HG02870 (cell line): Measurements from ENCODE around the gene ZFHX3.

ENCODE experiments used
- ATAC-seq: cut with Tn5 transposase; IDR thresholded peaks from one replicate; pipeline ENCODE4 v1.9.1; 2021; ENCODE audit warnings: mild to moderate bottlenecking, moderate library complexity; ENCODE audit not compliant: unreplicated experiment

The ZFHX3 gene

GRCh38 chr16:73069581-73070262 is 21.8 kb upstream of the ZFHX3 start:
- no peak for ATAC-seq

GRCh38 chr16:73068541-73069401 is 20.8 kb upstream of the ZFHX3 start:
- no peak for ATAC-seq

GRCh38 chr16:73067671-73068540 is 20.0 kb upstream of the ZFHX3 start:
- no peak for ATAC-seq

GRCh38 chr16:73066927-73067670 is 19.2 kb upstream of the ZFHX3 start:
- ATAC-seq: no peak

GRCh38 chr16:73066331-73066926 is 18.5 kb upstream of the ZFHX3 start:
- no peak for ATAC-seq

GRCh38 chr16:73065632-73066330 is 17.9 kb upstream of the ZFHX3 start:
- no peak for ATAC-seq

GRCh38 chr16:73064994-73065545 is 17.1 kb upstream of the ZFHX3 start:
- ATAC-seq: no peak

GRCh38 chr16:73064212-73064993 is 16.5 kb upstream of the ZFHX3 start:
- ATAC-seq: no peak

GRCh38 chr16:73063854-73064211 is 15.9 kb upstream of the ZFHX3 start:
- no peak for ATAC-seq

- ATAC-seq: no peak
Measured at GRCh38 chr16:73062743-73063733, 15.1 kb upstream of the ZFHX3 start.

- ATAC-seq: no peak
Measured at GRCh38 chr16:73062001-73062616, 14.2 kb upstream of the ZFHX3 start.

GRCh38 chr16:73060892-73061490 is 13.1 kb upstream of the ZFHX3 start:
- no peak for ATAC-seq

GRCh38 chr16:73059779-73060615 is 12.1 kb upstream of the ZFHX3 start:
- no peak for ATAC-seq

- ATAC-seq: no peak
Measured at GRCh38 chr16:73058616-73059409, 10.9 kb upstream of the ZFHX3 start.

GRCh38 chr16:73058221-73058615 is 10.3 kb upstream of the ZFHX3 start:
- peak; percentile 69 for ATAC-seq
